ENCODE data around the gene PITPNM3. TPM values are rescaled to one million over a fixed set of nuclear protein-coding genes. Genes with fewer than 3 reads are reported as not detected.

PITPNM3 gene
- total and polyA plus RNA-seq, 5 donors from 2014 or later, result 0.12 to 0.20 TPM; not detected in 3

DNA sequence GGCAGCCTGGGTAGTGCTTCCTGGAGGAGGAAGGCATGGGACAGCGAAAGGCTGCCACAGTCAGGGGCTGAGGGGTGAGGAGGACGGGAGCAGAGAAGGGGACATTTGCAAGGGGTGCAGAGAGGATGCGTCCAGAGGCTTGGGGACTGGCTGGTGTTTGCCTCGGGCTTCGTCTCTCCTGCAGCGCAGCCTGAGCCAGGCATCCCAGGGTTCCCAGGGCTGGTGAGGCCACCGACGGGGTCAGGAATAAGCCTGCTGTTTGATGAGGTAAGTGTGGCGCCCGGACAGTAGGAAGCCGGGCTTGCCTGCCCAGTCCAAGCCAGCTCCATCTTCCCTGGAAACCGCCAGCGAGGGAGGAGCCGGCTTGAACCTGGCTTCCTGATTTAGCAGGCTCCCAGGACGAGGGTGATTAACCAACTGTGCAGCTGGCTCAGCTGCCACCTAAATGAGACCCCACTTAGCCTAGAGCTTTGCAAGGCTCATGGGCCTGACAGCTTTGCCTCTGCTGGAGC is 47.8 kb downstream of the PITPNM3 start:
- Mint-ChIP-seq H3K27ac (no peak overlapping the region), H3K4me1 (no peaks in the 10 kb centered on the region), H3K4me3 (no peak overlapping the region), H3K27me3 (peaks cover 23% of the 10 kb centered on the region), H3K36me3 (peaks cover 6% of the 10 kb centered on the region), H3K9me3 (no peaks in the 10 kb centered on the region)
- no peak for DNase-seq
- Histone ChIP-seq H3K9me3 (ENCODE audit: control insufficient read depth in 2 of 2, low read length in 2 of 2) (no peaks in the 10 kb centered on the region), H3K36me3 (ENCODE audit: control insufficient read depth, insufficient read depth, low read length) (no peaks in the 10 kb centered on the region), H3K27me3 (ENCODE audit: control insufficient read depth, insufficient read depth, low read length) (no peaks in the 10 kb centered on the region), H3K4me3 (ENCODE audit: low read depth, low read length) (no peak overlapping the region), H3K4me1 (ENCODE audit: control insufficient read depth, insufficient read depth, low read length, poor library complexity, severe bottlenecking) (no peaks in the 10 kb centered on the region), H3K27ac (ENCODE audit: insufficient read depth, low read length, poor library complexity, severe bottlenecking) (no peak overlapping the region)
- ATAC-seq (ENCODE audit: low read depth in 2 of 2), result no peak

GRCh38 chr17:6508016-6508415 is 48.3 kb downstream of the PITPNM3 start:
- DNase-seq (no peak), ATAC-seq (ENCODE audit: low read depth in 2 of 2) (no peak)
- Histone ChIP-seq H3K4me3 (ENCODE audit: low read depth, low read length) (no peak overlapping the region), H3K27me3 (ENCODE audit: control insufficient read depth, insufficient read depth, low read length) (no peaks in the 10 kb centered on the region), H3K9me3 (ENCODE audit: control insufficient read depth in 2 of 2, low read length in 2 of 2) (no peaks in the 10 kb centered on the region), H3K36me3 (ENCODE audit: control insufficient read depth, insufficient read depth, low read length) (no peaks in the 10 kb centered on the region), H3K4me1 (ENCODE audit: control insufficient read depth, insufficient read depth, low read length, poor library complexity, severe bottlenecking) (no peaks in the 10 kb centered on the region), H3K27ac (ENCODE audit: insufficient read depth, low read length, poor library complexity, severe bottlenecking) (no peak overlapping the region)
- H3K4me3 Mint-ChIP-seq, result no peak overlapping the region
- H3K27me3 Mint-ChIP-seq, result peaks cover 19% of the 10 kb centered on the region
- no peaks in the 10 kb centered on the region for H3K9me3 Mint-ChIP-seq
- H3K36me3 Mint-ChIP-seq, result peaks cover 6% of the 10 kb centered on the region
- no peaks in the 10 kb centered on the region for H3K4me1 Mint-ChIP-seq
- H3K27ac Mint-ChIP-seq, result no peak overlapping the region

- H3K27ac ChIP-seq (ENCODE audit: insufficient read depth, low read length, poor library complexity, severe bottlenecking), result no peak overlapping the region
- Mint-ChIP-seq H3K4me1 (no peaks in the 10 kb centered on the region), H3K9me3 (no peaks in the 10 kb centered on the region), H3K27ac (no peak overlapping the region), H3K27me3 (peaks cover 14% of the 10 kb centered on the region), H3K36me3 (peaks cover 6% of the 10 kb centered on the region), H3K4me3 (no peak overlapping the region)
- no peaks in the 10 kb centered on the region for H3K36me3 ChIP-seq (ENCODE audit: control insufficient read depth, insufficient read depth, low read length)
- DNase-seq (no peak), ATAC-seq (ENCODE audit: low read depth in 2 of 2) (no peak)
- H3K9me3 ChIP-seq (ENCODE audit: control insufficient read depth in 2 of 2, low read length in 2 of 2), result no peaks in the 10 kb centered on the region
- H3K27me3 ChIP-seq (ENCODE audit: control insufficient read depth, insufficient read depth, low read length), result no peaks in the 10 kb centered on the region
- no peak overlapping the region for H3K4me3 ChIP-seq (ENCODE audit: low read depth, low read length)
- H3K4me1 ChIP-seq (ENCODE audit: control insufficient read depth, insufficient read depth, low read length, poor library complexity, severe bottlenecking), result no peaks in the 10 kb centered on the region
Observed at GRCh38 chr17:6507535-6507934, 48.8 kb downstream of the PITPNM3 start.

DNA sequence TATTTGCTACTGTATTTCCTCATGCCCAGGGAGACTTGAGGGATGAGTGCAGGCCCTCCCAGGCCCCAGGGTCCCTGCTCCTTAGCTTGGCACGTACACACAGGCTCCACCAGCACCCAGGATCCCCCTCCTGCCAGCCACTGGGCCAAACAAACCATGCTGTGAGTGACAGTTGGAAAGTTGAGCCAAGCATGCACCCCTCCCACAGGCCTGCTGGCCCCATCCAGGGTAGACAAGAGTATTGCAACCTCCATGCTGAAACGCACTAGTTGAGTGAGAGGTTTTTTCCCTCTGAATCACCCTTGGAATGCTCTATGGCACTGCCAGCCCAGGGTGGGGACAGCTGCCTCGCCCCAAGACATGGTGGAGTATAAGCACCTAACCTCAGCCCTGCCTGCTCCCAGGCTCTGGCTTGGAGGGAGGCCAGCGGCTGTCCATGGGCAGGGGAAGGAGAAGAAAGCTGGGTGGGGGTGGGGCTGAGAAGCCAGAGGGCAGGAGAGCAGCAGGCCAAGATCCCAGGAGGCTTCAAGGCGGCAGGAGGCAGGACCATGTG is 49.6 kb downstream of the PITPNM3 start:
- no peak overlapping the region for H3K27ac Mint-ChIP-seq
- Histone ChIP-seq H3K36me3 (ENCODE audit: control insufficient read depth, insufficient read depth, low read length) (no peaks in the 10 kb centered on the region), H3K27ac (ENCODE audit: insufficient read depth, low read length, poor library complexity, severe bottlenecking) (no peak overlapping the region), H3K9me3 (ENCODE audit: control insufficient read depth in 2 of 2, low read length in 2 of 2) (no peaks in the 10 kb centered on the region), H3K27me3 (ENCODE audit: control insufficient read depth, insufficient read depth, low read length) (no peaks in the 10 kb centered on the region), H3K4me1 (ENCODE audit: control insufficient read depth, insufficient read depth, low read length, poor library complexity, severe bottlenecking) (no peaks in the 10 kb centered on the region), H3K4me3 (ENCODE audit: low read depth, low read length) (no peak overlapping the region)
- DNase-seq, result no peak
- peaks cover 6% of the 10 kb centered on the region for H3K36me3 Mint-ChIP-seq
- no peak overlapping the region for H3K4me3 Mint-ChIP-seq
- peaks cover 8% of the 10 kb centered on the region for H3K27me3 Mint-ChIP-seq
- ATAC-seq (ENCODE audit: low read depth in 2 of 2), result no peak
- H3K4me1 Mint-ChIP-seq, result no peaks in the 10 kb centered on the region
- H3K9me3 Mint-ChIP-seq, result no peaks in the 10 kb centered on the region

DNA sequence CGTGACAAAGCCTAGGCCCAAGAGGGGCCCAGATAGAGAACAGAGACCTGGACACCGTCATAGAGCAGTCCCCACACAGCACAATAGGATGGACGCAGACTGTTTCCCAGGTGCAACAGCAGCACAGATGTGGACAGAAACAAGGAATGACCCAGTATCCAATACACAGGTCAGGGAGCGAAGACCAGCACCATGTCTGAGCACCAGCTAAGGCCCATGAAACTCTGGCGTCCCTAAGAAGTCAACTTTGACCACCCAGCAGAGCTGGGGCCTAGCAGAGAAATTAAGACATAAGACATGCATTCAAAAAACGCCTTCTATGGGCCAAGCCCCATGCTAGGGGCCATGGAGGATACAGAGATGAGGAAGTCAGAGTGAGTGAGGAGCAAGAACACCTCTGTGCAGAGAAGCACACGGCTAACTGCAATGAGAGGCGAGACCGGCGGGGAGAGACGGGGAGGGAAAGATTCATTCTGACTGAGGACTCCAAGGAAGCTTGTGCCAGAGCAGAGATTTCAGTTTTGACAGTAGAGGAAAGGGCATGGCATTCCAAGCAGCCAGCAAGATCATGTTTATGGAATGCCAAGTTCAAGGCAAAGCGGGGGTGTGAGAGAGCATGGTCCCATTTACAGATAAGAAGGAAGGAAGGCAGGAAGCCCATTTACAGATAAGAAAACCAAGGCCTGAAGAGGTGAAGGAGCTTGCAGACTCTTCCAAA is 50.8 kb downstream of the PITPNM3 start:
- Histone ChIP-seq H3K36me3 (ENCODE audit: control insufficient read depth, insufficient read depth, low read length) (no peaks in the 10 kb centered on the region), H3K27me3 (ENCODE audit: control insufficient read depth, insufficient read depth, low read length) (no peaks in the 10 kb centered on the region), H3K4me3 (ENCODE audit: low read depth, low read length) (no peak overlapping the region), H3K4me1 (ENCODE audit: control insufficient read depth, insufficient read depth, low read length, poor library complexity, severe bottlenecking) (no peaks in the 10 kb centered on the region), H3K27ac (ENCODE audit: insufficient read depth, low read length, poor library complexity, severe bottlenecking) (no peak overlapping the region), H3K9me3 (ENCODE audit: control insufficient read depth in 2 of 2, low read length in 2 of 2) (no peaks in the 10 kb centered on the region)
- peak overlapping the region in 1 of 3 donors; percentile 69 for H3K27ac Mint-ChIP-seq
- H3K27me3 Mint-ChIP-seq, result peaks cover 8% of the 10 kb centered on the region
- peak overlapping the region in 1 of 4 donors; percentile 48 for H3K4me3 Mint-ChIP-seq
- no peaks in the 10 kb centered on the region for H3K9me3 Mint-ChIP-seq
- no peaks in the 10 kb centered on the region for H3K4me1 Mint-ChIP-seq
- H3K36me3 Mint-ChIP-seq, result peaks cover 6% of the 10 kb centered on the region
- DNase-seq (no peak), ATAC-seq (ENCODE audit: low read depth in 2 of 2) (no peak)

DNA sequence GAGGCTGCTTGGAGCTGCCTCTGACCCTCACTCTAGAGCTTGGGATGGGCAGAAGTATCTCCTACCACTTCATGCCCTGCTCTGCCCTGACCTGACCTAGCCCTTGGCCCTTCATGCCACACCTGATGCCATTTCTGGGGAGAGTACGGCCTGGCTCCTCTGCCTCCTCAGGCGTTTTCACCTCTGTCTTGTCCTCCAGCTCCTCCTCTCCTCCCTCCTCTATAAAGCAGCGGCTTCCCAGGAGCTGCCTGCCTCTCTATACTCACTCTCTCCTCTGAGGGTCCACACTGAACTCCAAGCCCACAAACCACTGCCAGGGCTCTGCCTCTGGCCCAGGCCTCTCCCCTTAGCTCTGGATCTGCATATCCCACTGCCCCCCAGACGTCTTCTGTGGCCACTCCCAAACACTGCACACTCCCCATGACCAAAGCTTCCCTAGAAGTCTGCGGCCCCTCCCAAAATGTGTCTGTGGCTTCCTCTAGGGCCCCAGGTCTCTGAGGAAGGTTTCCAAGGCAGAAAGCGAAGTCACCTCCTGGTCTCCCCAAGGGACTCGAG is 52.6 kb downstream of the PITPNM3 start:
- Histone ChIP-seq H3K36me3 (ENCODE audit: control insufficient read depth, insufficient read depth, low read length) (no peaks in the 10 kb centered on the region), H3K4me1 (ENCODE audit: control insufficient read depth, insufficient read depth, low read length, poor library complexity, severe bottlenecking) (no peaks in the 10 kb centered on the region), H3K27ac (ENCODE audit: insufficient read depth, low read length, poor library complexity, severe bottlenecking) (no peak overlapping the region), H3K9me3 (ENCODE audit: control insufficient read depth in 2 of 2, low read length in 2 of 2) (no peaks in the 10 kb centered on the region), H3K4me3 (ENCODE audit: low read depth, low read length) (no peak overlapping the region), H3K27me3 (ENCODE audit: control insufficient read depth, insufficient read depth, low read length) (no peaks in the 10 kb centered on the region)
- DNase-seq (no peak), ATAC-seq (ENCODE audit: low read depth in 2 of 2) (no peak)
- no peak overlapping the region for H3K27ac Mint-ChIP-seq
- peaks cover 6% of the 10 kb centered on the region for H3K36me3 Mint-ChIP-seq
- H3K4me1 Mint-ChIP-seq, result no peaks in the 10 kb centered on the region
- no peaks in the 10 kb centered on the region for H3K9me3 Mint-ChIP-seq
- H3K4me3 Mint-ChIP-seq, result no peak overlapping the region
- H3K27me3 Mint-ChIP-seq, result peaks cover 8% of the 10 kb centered on the region

DNA sequence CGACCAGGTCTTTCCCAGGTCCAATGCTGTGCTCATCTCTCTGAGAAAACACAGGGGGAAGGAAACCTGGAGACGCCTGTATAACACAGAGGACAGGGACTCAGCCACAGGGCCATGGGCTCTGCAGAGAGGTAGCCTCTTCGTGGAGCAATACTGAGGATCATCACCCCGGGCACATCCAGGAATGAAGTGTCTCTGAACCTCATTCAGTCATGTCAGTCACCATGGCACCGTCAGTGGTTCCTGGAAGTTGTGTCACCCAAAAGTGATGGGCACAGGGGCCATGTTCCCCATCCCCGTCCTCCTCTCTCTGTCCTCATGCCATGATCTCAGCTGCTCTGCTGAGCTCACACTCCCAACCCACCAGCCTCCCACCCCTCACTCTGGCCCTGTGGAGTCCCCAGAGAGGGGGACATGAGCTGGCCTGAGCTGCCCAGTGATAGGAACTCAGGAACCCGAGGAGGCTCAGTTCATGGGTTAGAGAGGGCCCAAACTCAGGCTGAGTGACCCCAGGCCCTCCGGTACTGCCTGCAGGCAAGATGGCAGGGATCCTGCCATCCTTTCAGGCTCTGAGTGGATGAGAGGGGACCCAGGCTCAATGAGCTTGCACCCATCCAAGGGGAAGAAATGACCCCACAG is 53.4 kb downstream of the PITPNM3 start:
- DNase-seq (no peak), ATAC-seq (ENCODE audit: low read depth in 2 of 2) (no peak)
- Histone ChIP-seq H3K4me3 (ENCODE audit: low read depth, low read length) (no peak overlapping the region), H3K9me3 (ENCODE audit: control insufficient read depth in 2 of 2, low read length in 2 of 2) (no peaks in the 10 kb centered on the region), H3K4me1 (ENCODE audit: control insufficient read depth, insufficient read depth, low read length, poor library complexity, severe bottlenecking) (no peaks in the 10 kb centered on the region), H3K27ac (ENCODE audit: insufficient read depth, low read length, poor library complexity, severe bottlenecking) (no peak overlapping the region), H3K36me3 (ENCODE audit: control insufficient read depth, insufficient read depth, low read length) (no peaks in the 10 kb centered on the region), H3K27me3 (ENCODE audit: control insufficient read depth, insufficient read depth, low read length) (no peaks in the 10 kb centered on the region)
- H3K9me3 Mint-ChIP-seq, result no peaks in the 10 kb centered on the region
- no peak overlapping the region for H3K4me3 Mint-ChIP-seq
- peaks cover 6% of the 10 kb centered on the region for H3K36me3 Mint-ChIP-seq
- peaks cover 8% of the 10 kb centered on the region for H3K27me3 Mint-ChIP-seq
- no peaks in the 10 kb centered on the region for H3K4me1 Mint-ChIP-seq
- no peak overlapping the region for H3K27ac Mint-ChIP-seq

All from CD4-positive, CD25-positive, alpha-beta regulatory T cell (primary cell).